WTC11 (cell line): ENCODE measurements around the gene PIGS. TPM values are rescaled to one million over a fixed set of nuclear protein-coding genes. Genes with fewer than 3 reads are reported as not detected.
A peak's percentile ranks its signal among the peaks of the same experiment; 100 is the strongest.

Source experiments
- ATAC-seq: fragments of 200-7000 bp; cut with Tn5 transposase; 2 replicates; pipeline ENCODE4 v1.10.0; 2021; ENCODE audit warnings: mild to moderate bottlenecking, moderate library complexity
- CTCF ChIA-PET: fragments of 300-600 bp; sonication (Branson Sonifier 250); formaldehyde crosslinking; loops from one replicate; lab custom pipeline; 2021; ENCODE audit warnings: antibody characterized with exemption; lab: Charles Lee
- POLR2A ChIA-PET: fragments of 350-600 bp; sonication (Branson Sonifier 250); formaldehyde crosslinking; loops from one replicate; lab custom pipeline; 2021; ENCODE audit warnings: antibody characterized with exemption; lab: Charles Lee
- DNase-seq: peaks from one replicate; pipeline ENCODE4 v3.0.0; 2021; ENCODE audit warnings: low spot score
- H3K27ac Mint-ChIP-seq: 2 replicates; pipeline ENCODE4 v1.8.0; 2021; ENCODE audit warnings: mixed read lengths
- H3K27me3 Mint-ChIP-seq: 2 replicates; pipeline ENCODE4 v1.8.0; 2021; ENCODE audit warnings: low read depth, mild to moderate bottlenecking, moderate library complexity, mixed read lengths
- H3K36me3 Mint-ChIP-seq: 2 replicates; pipeline ENCODE4 v1.8.0; 2021; ENCODE audit warnings: mixed read lengths
- H3K4me1 Mint-ChIP-seq: 2 replicates; pipeline ENCODE4 v1.8.0; 2022; ENCODE audit warnings: mixed read lengths
- H3K4me3 Mint-ChIP-seq: 2 replicates; pipeline ENCODE4 v1.8.0; 2021; ENCODE audit warnings: mild to moderate bottlenecking, moderate library complexity, mixed read lengths
- H3K9me3 Mint-ChIP-seq: 2 replicates; pipeline ENCODE4 v1.8.0; 2021; ENCODE audit warnings: mixed read lengths
- EMX1 ChIP-seq: fragments of 250-450 bp; sonication (Bioruptor Pico); IDR thresholded peaks from 2 replicates; pipeline ENCODE4 v1.8.0; 2021; ENCODE audit warnings: mild to moderate bottlenecking
- FOXJ3 ChIP-seq: sonication (generic); formaldehyde crosslinking; IDR thresholded peaks from 2 replicates; pipeline ENCODE4 v1.9.0; 2021; ENCODE audit warnings: missing genetic modification reagents, mild to moderate bottlenecking, borderline replicate concordance
- GABPB1 ChIP-seq: sonication (generic); formaldehyde crosslinking; IDR thresholded peaks from 2 replicates; pipeline ENCODE4 v1.8.1; 2023; ENCODE audit warnings: mild to moderate bottlenecking, missing genetic modification reagents
- MXD4 ChIP-seq: fragments of 250-450 bp; sonication (Bioruptor Pico); IDR thresholded peaks from 2 replicates; pipeline ENCODE4 v1.8.0; 2021; ENCODE audit warnings: mild to moderate bottlenecking, moderate library complexity, borderline replicate concordance
- NR1H2 ChIP-seq: sonication (generic); formaldehyde crosslinking; IDR thresholded peaks from 2 replicates; pipeline ENCODE4 v1.9.0; 2021; ENCODE audit warnings: mild to moderate bottlenecking, moderate library complexity, missing genetic modification reagents
- NR2C2 ChIP-seq: sonication (generic); formaldehyde crosslinking; IDR thresholded peaks from 2 replicates; pipeline ENCODE4 v1.8.0; 2022; ENCODE audit warnings: mild to moderate bottlenecking, missing genetic modification reagents
- RORB ChIP-seq: fragments of 250-450 bp; sonication (Bioruptor Pico); IDR thresholded peaks from 2 replicates; pipeline ENCODE4 v1.9.0; 2021; ENCODE audit warnings: mild to moderate bottlenecking
- STAT6 ChIP-seq: sonication (generic); formaldehyde crosslinking; conservative IDR thresholded peaks from 2 replicates; pipeline ENCODE4 v1.8.1; 2023; ENCODE audit warnings: mild to moderate bottlenecking, low read depth, missing genetic modification reagents, moderate library complexity
- USF2 ChIP-seq: sonication (generic); formaldehyde crosslinking; IDR thresholded peaks from 2 replicates; pipeline ENCODE4 v1.8.1; 2023; ENCODE audit warnings: mild to moderate bottlenecking, missing genetic modification reagents, moderate library complexity
- ZNF423 ChIP-seq: fragments of 250-450 bp; sonication (Bioruptor Pico); IDR thresholded peaks from 2 replicates; pipeline ENCODE4 v2.1.2; 2022; ENCODE audit warnings: mild to moderate bottlenecking, moderate library complexity
- total RNA-seq: library from RNA; stranded (reverse); gene quantifications from 3 replicates; pipeline ENCODE4 v1.2.3, GENCODE V29; 2021
- TF ChIP-seq, protein P1 (sequence below): sonication (generic); formaldehyde crosslinking; IDR thresholded peaks from 2 replicates; pipeline ENCODE4 v1.8.1; 2023; ENCODE audit warnings: mild to moderate bottlenecking, missing genetic modification reagents
- TF ChIP-seq, protein P2 (sequence below): sonication (generic); formaldehyde crosslinking; IDR thresholded peaks from 2 replicates; pipeline ENCODE4 v1.8.1; 2023; ENCODE audit warnings: mild to moderate bottlenecking, moderate library complexity, missing genetic modification reagents
- TF ChIP-seq, protein P3 (sequence below): sonication (generic); formaldehyde crosslinking; IDR thresholded peaks from 2 replicates; pipeline ENCODE4 v1.8.0; 2022; ENCODE audit warnings: missing genetic modification reagents

PIGS gene
- total RNA-seq, 1 experiment from 2014 or later, result 50.6 TPM

DNA sequence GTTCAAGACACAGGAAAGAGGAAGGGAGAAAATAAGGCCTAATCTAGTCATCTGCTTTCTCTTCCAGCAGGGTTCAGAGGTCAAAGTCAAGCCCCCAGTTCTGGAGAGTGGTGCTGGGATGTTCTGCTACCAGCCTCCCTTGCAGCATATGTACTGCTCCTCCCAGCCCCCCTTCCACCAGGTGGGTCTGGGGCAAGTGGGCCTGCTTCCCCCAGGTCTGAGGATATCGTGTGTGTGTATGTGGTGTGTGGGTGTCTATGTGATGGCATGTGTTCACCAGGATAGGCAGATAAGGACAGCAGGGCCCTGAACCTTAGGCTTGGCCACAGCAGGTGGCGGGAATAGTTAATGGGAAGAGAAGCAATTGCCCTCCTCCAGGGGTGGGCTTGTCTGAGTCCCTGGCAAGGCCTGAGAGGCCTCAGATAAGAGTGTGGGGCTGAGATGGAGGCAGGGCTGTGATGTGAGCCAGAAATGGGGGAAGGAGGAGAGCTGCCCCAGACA is 44.1 kb downstream of the PIGS start (continued):
- TF ChIP-seq, protein P1, sequence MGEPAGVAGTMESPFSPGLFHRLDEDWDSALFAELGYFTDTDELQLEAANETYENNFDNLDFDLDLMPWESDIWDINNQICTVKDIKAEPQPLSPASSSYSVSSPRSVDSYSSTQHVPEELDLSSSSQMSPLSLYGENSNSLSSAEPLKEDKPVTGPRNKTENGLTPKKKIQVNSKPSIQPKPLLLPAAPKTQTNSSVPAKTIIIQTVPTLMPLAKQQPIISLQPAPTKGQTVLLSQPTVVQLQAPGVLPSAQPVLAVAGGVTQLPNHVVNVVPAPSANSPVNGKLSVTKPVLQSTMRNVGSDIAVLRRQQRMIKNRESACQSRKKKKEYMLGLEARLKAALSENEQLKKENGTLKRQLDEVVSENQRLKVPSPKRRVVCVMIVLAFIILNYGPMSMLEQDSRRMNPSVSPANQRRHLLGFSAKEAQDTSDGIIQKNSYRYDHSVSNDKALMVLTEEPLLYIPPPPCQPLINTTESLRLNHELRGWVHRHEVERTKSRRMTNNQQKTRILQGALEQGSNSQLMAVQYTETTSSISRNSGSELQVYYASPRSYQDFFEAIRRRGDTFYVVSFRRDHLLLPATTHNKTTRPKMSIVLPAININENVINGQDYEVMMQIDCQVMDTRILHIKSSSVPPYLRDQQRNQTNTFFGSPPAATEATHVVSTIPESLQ (CRISPR knock-in tag), result no peak
- TF ChIP-seq, all 79 proteins: peak for 0

DNA sequence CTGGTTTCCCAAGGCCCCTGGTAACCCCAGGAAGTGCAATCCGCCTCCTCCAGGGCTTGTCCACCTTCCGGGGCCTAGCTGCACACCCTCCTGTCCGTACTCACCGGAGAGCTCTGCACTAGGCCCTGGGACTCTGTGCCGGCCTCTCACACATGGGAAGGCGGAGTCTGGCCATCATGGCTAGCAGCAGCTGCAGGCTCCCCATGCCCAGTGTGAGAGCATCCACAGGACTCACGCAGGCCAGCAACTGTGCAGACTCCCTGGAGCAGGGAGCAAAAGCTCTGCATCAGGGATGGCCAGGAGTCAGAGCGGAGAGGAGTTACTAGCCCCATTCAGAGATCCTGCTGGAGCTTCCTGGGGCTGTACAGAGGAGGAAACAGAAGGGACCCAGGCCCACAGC is 44.9 kb downstream of the PIGS start:
- Mint-ChIP-seq H3K9me3 (no peaks in the 10 kb centered on the region), H3K27me3 (no peaks in the 10 kb centered on the region), H3K4me1 (no peaks in the 10 kb centered on the region), H3K27ac (no peak overlapping the region), H3K4me3 (no peak overlapping the region), H3K36me3 (no peaks in the 10 kb centered on the region)
- ATAC-seq (no peak), DNase-seq (no peak)
- no peak for TF ChIP-seq NR1H2 (CRISPR knock-in tag)
- TF ChIP-seq USF2, result no peak
- TF ChIP-seq MXD4 (CRISPR knock-in tag), result no peak
- TF ChIP-seq, protein P2, sequence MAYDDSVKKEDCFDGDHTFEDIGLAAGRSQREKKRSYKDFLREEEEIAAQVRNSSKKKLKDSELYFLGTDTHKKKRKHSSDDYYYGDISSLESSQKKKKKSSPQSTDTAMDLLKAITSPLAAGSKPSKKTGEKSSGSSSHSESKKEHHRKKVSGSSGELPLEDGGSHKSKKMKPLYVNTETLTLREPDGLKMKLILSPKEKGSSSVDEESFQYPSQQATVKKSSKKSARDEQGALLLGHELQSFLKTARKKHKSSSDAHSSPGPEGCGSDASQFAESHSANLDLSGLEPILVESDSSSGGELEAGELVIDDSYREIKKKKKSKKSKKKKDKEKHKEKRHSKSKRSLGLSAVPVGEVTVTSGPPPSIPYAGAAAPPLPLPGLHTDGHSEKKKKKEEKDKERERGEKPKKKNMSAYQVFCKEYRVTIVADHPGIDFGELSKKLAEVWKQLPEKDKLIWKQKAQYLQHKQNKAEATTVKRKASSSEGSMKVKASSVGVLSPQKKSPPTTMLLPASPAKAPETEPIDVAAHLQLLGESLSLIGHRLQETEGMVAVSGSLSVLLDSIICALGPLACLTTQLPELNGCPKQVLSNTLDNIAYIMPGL (CRISPR knock-in tag), result no peak
- ChIA-PET POLR2A (no interaction called here), CTCF (interaction anchor here (1.0 kb wide), 1 partner anchor 110 kb away, joined by 4 read pairs; no protein-coding TSS in a partner anchor)

DNA sequence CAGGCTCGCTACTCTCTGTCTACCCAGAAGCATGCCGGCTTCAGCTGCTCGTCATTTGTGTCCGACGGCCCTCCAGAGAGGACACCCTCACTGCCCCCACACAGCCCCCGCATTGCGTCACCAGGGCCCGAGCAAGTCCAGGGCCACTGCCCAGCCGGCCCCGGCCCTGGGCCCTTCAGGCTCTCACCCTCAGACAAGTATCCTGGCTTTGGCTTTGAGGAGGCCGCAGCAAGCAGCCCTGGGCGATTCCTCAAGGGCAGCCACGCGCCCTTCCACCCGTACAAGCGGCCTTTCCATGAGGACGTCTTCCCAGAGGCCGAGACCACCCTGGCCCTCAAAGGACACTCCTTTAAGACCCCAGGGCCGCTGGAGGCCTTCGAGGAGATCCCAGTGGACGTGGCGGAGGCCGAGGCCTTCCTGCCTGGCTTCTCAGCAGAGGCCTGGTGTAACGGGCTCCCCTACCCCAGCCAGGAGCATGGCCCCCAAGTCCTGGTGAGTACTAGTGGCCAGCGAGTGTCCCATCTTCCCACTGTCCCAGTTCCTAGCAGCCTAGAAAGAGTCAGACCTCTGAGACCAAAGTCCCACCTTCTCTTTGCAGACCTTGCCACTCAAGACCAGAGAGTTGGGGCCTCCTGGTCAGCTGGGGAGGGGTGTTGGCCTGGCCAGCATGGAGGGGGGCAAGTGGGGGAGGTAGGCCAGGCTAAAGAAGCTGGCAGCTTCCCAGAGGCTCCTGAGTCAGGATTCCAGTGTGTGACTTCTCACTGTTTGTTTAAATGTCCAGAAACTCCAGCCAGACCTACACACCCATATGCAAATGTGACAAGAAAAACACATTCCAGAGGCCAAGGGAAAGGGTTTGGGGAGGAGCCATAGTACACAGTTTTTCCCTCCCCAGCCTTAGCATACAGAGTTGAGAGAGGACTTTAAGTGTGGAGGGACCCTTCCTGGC is 46.6 kb downstream of the PIGS start:
- ATAC-seq, result no peak
- Mint-ChIP-seq H3K4me3 (no peak overlapping the region), H3K4me1 (peaks cover 3% of the 10 kb centered on the region), H3K27ac (no peak overlapping the region), H3K27me3 (no peaks in the 10 kb centered on the region), H3K36me3 (no peaks in the 10 kb centered on the region), H3K9me3 (no peaks in the 10 kb centered on the region)
- TF ChIP-seq, protein P1 (CRISPR knock-in tag), result no peak
- peak; percentile 45; the same call in 1 of the 2 replicates for TF ChIP-seq GABPB1 (CRISPR knock-in tag)
- DNase-seq, result no peak
- ChIA-PET POLR2A (no interaction called here), CTCF (no interaction called here)

DNA sequence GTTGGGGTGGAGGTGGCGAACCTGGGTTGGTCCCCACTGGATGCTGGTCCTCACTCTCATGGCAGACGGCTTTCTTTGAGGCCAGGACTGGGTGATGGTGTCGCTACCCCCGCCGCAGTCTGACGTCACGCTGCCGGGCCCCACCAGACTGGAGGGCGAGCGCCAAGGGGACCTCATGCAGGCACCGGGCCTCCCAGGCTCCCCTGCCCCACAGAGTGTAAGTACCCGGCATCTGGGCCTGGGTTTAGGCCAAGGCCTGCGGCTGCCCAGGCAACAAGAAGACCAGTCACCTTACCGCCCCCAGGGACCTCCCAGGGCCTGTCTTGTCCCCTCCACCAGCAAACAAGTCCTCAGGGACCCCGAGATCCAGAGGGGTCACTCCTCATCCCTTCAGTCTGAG is 47.4 kb downstream of the PIGS start:
- Mint-ChIP-seq H3K27me3 (peaks cover 2% of the 10 kb centered on the region; the same call in 1 of the 2 replicates), H3K4me1 (peaks cover 3% of the 10 kb centered on the region), H3K36me3 (no peaks in the 10 kb centered on the region), H3K27ac (no peak overlapping the region), H3K4me3 (no peak overlapping the region), H3K9me3 (no peaks in the 10 kb centered on the region)
- ChIA-PET CTCF (no interaction called here), POLR2A (no interaction called here)
- ATAC-seq (no peak), DNase-seq (no peak)
- no peak for TF ChIP-seq STAT6 (CRISPR knock-in tag)
- no peak for TF ChIP-seq RORB (CRISPR knock-in tag)
- no peak for TF ChIP-seq FOXJ3 (CRISPR knock-in tag)
- no peak for TF ChIP-seq ZNF423
- TF ChIP-seq EMX1 (CRISPR knock-in tag), result no peak
- TF ChIP-seq, protein P3, sequence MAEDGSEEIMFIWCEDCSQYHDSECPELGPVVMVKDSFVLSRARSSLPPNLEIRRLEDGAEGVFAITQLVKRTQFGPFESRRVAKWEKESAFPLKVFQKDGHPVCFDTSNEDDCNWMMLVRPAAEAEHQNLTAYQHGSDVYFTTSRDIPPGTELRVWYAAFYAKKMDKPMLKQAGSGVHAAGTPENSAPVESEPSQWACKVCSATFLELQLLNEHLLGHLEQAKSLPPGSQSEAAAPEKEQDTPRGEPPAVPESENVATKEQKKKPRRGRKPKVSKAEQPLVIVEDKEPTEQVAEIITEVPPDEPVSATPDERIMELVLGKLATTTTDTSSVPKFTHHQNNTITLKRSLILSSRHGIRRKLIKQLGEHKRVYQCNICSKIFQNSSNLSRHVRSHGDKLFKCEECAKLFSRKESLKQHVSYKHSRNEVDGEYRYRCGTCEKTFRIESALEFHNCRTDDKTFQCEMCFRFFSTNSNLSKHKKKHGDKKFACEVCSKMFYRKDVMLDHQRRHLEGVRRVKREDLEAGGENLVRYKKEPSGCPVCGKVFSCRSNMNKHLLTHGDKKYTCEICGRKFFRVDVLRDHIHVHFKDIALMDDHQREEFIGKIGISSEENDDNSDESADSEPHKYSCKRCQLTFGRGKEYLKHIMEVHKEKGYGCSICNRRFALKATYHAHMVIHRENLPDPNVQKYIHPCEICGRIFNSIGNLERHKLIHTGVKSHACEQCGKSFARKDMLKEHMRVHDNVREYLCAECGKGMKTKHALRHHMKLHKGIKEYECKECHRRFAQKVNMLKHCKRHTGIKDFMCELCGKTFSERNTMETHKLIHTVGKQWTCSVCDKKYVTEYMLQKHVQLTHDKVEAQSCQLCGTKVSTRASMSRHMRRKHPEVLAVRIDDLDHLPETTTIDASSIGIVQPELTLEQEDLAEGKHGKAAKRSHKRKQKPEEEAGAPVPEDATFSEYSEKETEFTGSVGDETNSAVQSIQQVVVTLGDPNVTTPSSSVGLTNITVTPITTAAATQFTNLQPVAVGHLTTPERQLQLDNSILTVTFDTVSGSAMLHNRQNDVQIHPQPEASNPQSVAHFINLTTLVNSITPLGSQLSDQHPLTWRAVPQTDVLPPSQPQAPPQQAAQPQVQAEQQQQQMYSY, result no peak
- TF ChIP-seq NR2C2 (CRISPR knock-in tag), result no peak
